Endothelial cell (in vitro differentiated cells): Measurements from ENCODE around the gene PTCHD4. TPM values are rescaled to one million over a fixed set of nuclear protein-coding genes. Genes with fewer than 3 reads are reported as not detected.

Source experiments
- DNase-seq: peaks from one replicate; pipeline ENCODE4 v3.0.0; 2021; ENCODE audit warnings: low spot score
- H3K27ac Mint-ChIP-seq: one replicate; pipeline ENCODE4 v1.8.0; 2021; ENCODE audit warnings: mixed read lengths, inconsistent platforms; ENCODE audit not compliant: unreplicated experiment
- H3K27me3 Mint-ChIP-seq: one replicate; pipeline ENCODE4 v1.8.0; 2021; ENCODE audit warnings: mild to moderate bottlenecking, moderate library complexity, mixed read lengths, inconsistent platforms; ENCODE audit not compliant: unreplicated experiment
- H3K36me3 Mint-ChIP-seq: one replicate; pipeline ENCODE4 v1.8.0; 2021; ENCODE audit warnings: mild to moderate bottlenecking, low read depth, mixed read lengths, inconsistent platforms; ENCODE audit not compliant: unreplicated experiment
- H3K4me1 Mint-ChIP-seq: one replicate; pipeline ENCODE4 v1.8.0; 2021; ENCODE audit warnings: mild to moderate bottlenecking, mixed read lengths, inconsistent platforms; ENCODE audit not compliant: unreplicated experiment
- H3K4me3 Mint-ChIP-seq: one replicate; pipeline ENCODE4 v1.8.0; 2021; ENCODE audit warnings: mild to moderate bottlenecking, mixed read lengths, inconsistent platforms; ENCODE audit not compliant: unreplicated experiment
- H3K9me3 Mint-ChIP-seq: one replicate; pipeline ENCODE4 v1.8.0; 2021; ENCODE audit warnings: mixed read lengths, inconsistent platforms; ENCODE audit not compliant: unreplicated experiment
- total RNA-seq: library from RNA; stranded (reverse); fragmentation: NEBNext Ultra II Directional; extraction: Animal tissue kit (Norgen Biotek cat#: 25700); gene quantifications from one replicate; pipeline ENCODE4 v1.2.1, GENCODE V29; 2021; ENCODE audit not compliant: unreplicated experiment
- TF ChIP-seq, protein P1 (sequence below): fragments of 200-600 bp; sonication (generic); IDR thresholded peaks from one replicate; pipeline ENCODE4 v1.5.0; 2021; ENCODE audit warnings: antibody characterized with exemption; ENCODE audit not compliant: unreplicated experiment

The PTCHD4 gene
- total RNA-seq, 1 donor from 2014 or later, result 28.5 TPM

DNA sequence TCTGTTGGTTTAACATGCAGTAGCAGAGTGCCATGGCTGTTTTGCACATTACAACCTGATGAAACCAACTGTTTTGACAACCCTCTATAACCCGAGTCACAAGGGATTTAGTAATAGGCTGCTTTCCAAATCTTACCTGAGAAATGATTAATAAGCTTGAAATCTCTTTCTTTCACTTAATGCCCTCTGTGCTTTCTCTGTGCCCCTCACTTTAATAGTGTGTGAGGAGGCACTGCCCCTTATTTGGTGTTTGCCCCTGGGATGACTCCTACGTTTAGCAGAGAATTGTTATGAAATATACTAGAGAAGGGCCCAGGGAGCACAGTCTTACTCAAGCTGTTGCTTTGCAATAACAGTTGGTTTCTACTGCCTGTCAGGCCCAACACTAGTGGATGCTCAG, 31.0 kb upstream of the PTCHD4 start:
- peaks cover 1% of the 10 kb centered on the region for H3K27me3 Mint-ChIP-seq
- DNase-seq, result no peak
- H3K9me3 Mint-ChIP-seq, result no peaks in the 10 kb centered on the region
- no peak overlapping the region for H3K4me3 Mint-ChIP-seq
- no peaks in the 10 kb centered on the region for H3K36me3 Mint-ChIP-seq
- TF ChIP-seq, protein P1, sequence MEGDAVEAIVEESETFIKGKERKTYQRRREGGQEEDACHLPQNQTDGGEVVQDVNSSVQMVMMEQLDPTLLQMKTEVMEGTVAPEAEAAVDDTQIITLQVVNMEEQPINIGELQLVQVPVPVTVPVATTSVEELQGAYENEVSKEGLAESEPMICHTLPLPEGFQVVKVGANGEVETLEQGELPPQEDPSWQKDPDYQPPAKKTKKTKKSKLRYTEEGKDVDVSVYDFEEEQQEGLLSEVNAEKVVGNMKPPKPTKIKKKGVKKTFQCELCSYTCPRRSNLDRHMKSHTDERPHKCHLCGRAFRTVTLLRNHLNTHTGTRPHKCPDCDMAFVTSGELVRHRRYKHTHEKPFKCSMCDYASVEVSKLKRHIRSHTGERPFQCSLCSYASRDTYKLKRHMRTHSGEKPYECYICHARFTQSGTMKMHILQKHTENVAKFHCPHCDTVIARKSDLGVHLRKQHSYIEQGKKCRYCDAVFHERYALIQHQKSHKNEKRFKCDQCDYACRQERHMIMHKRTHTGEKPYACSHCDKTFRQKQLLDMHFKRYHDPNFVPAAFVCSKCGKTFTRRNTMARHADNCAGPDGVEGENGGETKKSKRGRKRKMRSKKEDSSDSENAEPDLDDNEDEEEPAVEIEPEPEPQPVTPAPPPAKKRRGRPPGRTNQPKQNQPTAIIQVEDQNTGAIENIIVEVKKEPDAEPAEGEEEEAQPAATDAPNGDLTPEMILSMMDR, result no peak
- H3K27ac Mint-ChIP-seq, result no peak overlapping the region
- peaks cover 6% of the 10 kb centered on the region for H3K4me1 Mint-ChIP-seq

DNA sequence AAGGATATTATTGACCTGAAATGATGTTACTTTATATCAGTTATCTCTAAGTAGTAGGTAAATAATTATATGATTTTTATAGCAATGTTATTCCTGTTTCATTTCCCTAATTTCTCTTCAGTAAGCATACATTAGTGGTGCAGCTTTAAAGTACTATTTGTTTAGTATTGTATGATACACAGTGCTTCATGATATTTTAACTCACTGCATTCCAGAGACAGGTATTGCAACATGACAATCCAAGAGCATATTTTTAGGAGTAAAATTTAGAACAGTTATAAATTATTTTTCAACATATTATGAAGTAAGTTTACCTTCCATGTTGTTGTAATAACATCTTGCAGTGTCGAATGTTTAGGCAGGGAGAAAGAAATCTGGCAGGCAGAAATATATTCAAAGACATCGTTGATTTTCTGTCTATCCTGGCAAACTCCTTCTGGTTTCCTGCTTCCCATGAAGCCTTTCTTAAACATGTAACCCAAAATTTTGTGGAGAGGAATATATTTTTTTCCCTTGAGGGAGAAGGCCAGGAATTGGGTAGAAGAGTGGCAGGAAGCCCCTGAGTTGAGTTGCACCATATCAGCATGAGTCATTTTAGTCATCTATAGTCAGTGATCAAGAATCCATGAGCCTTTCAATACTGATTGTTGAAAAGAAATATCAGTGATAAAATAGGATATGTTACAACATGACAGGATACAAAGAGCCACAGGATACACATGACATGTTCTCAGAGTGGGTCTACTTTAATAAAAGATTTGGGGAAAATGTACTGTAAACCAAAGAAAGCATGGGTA, 29.0 kb upstream of the PTCHD4 start:
- Mint-ChIP-seq H3K4me3 (no peak overlapping the region), H3K4me1 (peaks cover 6% of the 10 kb centered on the region), H3K36me3 (no peaks in the 10 kb centered on the region), H3K27ac (no peak overlapping the region), H3K9me3 (no peaks in the 10 kb centered on the region), H3K27me3 (peaks cover 1% of the 10 kb centered on the region)
- TF ChIP-seq, protein P1, result no peak
- no peak for DNase-seq

DNA sequence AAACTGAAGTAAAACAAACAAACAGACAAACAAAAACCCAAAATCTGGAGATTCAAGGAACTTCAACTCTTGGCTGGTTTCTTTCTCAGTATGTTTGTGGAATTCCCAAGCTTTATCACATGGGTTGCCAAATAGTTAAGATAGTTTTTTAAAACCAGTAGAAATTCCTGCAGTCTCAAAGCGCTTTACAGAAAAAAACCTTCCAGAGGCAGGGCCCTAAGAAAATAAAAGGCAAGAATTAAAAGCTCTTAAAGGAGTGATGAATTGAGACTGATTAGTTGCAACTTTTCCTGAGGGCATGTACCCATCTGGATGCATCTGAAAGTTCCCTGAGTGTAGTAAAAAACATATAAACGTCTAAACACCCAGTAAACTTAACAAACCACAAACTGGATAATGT, 25.9 kb upstream of the PTCHD4 start:
- Mint-ChIP-seq H3K27ac (no peak overlapping the region), H3K4me1 (peaks cover 14% of the 10 kb centered on the region), H3K4me3 (no peak overlapping the region), H3K27me3 (no peaks in the 10 kb centered on the region), H3K36me3 (no peaks in the 10 kb centered on the region), H3K9me3 (no peaks in the 10 kb centered on the region)
- no peak for DNase-seq
- TF ChIP-seq, protein P1, result no peak

DNA sequence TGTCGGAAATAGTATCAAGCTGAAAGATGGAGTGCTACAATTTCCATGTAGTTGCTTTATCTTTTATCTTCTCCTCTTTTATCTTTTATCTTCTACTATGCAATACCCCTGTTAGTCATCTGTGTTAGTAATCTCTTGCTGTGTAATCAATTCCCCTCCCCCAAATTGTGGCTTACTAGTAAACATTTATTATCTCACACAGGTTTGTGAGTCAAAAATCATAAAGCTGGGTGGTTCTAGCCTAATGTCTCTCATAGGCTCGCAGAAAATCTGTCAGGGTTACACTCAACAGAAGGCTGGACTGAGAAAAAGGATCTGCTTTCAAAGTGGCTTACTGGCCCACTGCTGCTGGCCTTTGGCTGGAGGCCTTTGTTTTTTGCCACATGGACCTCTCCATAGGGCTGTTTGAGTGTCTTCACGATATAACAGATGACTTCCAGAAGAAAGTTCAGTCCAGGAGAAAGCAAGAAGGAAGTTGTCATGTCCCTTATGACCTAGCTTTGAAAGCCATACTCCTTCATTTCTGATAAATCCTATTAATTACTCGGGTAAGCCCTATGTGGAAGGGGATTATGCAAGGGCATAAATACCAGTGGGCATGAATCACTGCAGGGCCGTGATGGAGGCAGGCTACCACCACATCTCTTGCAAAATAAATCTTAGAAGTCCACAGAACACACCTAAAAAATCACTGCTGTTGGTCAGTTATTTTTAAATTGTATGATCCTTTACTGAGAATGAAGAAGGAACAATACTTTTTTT, 24.5 kb upstream of the PTCHD4 start:
- DNase-seq, result no peak

More for the DNA sequence above, 24.5 kb upstream of the PTCHD4 start:
- no peaks in the 10 kb centered on the region for H3K36me3 Mint-ChIP-seq
- H3K9me3 Mint-ChIP-seq, result no peaks in the 10 kb centered on the region
- no peak overlapping the region for H3K4me3 Mint-ChIP-seq
- TF ChIP-seq, protein P1, result no peak
- peaks cover 14% of the 10 kb centered on the region for H3K4me1 Mint-ChIP-seq
- H3K27me3 Mint-ChIP-seq, result no peaks in the 10 kb centered on the region
- H3K27ac Mint-ChIP-seq, result no peak overlapping the region
